CD4-positive, alpha-beta T cell treated with Interleukin-2 at 100 ng/mL for 4 hours (primary cell): ENCODE measurements around the gene PLPPR1.

ENCODE experiments used
- DNase-seq: peaks from one replicate; pipeline ENCODE4 v3.0.0-alpha.2; 2020; ENCODE audit warnings: low spot score

Gene PLPPR1

DNA sequence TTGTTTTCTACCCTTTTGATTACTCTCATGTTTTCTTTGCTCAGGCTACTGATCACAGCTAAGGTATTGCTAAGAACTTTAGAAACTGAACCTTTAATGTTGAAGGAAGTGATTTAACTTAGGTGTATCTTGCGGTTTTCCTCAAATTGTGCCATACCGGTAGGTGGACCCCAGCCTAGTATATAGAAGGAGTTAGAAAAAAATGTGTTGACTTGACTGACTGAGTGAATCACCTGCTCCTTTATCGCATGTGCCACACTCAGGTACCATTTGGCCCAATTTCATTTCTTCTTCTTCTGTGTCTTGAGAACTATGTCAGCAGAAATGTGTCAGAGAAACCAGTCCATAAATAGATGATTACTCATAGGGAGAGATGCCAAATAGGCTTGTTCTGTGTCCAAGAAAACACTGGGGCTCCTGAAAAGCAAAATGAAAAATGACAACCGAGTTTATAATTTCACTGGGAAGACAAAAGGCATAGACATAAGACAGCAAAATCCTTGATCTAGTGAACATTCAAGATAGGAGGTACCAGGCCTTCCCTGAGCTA is 19.4 kb downstream of the PLPPR1 start:
- no peak for DNase-seq

DNA sequence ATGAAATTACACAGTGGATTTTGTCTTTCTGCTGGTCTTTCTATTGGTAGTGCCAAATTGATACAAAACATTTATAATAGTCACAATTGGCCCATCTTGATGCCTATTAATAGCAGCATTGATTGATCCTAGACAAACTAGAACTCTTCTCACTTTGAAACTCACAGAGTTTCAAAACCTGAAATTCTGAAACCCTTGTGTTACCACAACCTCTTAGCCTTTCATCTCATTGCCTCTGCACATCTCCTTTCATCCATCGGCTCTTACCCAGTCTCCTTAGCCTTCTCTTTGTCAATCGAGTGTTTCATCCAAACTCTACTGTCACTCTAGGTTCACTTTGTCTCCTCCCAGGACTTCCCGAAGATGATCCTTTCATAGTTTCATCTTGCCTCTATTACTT is 22.1 kb downstream of the PLPPR1 start:
- no peak for DNase-seq

DNA sequence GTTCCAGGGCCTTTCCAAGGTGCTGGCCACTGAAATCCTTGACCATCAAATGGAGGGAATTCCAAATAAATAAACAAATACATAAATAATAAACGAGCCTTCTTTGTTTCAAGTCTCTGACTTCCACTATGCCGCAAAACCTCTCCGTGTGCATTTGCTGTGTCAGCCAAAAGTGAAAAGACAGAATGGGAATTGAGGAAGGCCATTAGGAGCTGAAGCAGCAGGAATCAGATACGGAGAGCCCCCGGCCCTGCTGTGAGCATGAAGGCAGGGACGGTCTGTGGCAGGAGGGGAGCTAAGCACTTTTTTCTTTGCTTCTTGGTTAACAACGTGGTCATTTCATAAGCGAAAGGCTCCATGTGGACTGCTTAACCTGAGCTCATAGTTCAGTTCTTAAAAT is 26.1 kb downstream of the PLPPR1 start:
- no peak for DNase-seq

DNA sequence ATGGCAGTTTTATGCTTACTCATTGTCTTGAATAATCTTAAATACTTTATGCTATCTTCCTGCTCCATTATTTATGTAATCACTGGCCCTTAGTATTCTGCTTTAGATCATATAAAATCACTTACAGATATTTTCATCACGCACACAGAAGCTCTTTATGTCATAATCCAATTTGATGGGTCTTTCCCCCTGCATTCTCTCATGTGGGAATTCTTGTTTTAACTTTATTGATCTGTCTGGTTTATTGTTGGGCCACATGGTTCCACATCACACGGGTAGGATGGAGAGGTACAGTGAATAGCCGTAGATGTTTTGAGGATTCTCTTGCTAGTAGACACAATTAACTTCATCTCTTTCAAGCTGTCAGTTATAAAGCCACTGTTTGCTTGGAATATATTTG is 27.0 kb downstream of the PLPPR1 start:
- DNase-seq = no peak

DNA sequence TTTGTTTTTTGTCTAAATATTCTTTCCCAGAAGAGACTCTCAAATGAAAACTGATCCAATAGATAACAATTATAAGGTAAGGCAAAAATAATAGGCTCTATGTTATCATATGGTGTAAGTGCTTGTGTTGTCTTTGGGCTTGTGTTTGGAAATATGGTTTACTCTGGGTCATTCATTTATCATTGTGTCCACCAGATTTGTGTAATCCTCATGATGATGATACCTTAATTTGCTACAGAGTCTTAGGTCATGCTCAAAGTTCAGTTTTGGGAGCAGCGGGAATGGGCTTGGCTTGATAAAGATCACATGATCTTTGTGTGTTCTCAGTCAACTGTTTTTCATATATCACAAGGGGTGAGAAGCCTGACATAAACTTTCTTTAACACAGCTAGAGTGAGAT is 34.2 kb downstream of the PLPPR1 start:
- no peak for DNase-seq

DNA sequence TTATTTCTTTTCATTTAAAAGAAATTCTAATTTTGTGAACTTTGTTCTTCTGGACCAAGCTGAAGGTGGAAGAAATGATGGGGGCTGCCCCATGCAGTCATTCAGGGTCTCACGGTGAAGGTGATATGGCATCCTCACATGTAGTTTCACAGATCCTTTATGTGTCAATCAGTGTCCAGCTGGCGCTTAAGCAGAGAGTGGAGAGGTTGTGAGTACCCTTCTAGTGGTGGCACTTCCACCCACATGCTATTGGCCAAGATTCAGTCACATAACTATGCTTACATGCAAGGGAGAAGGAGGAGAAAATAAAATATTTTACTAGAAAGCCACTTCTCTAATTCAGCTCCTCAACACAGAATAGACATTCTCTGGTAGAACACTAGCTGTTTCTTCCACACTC is 34.7 kb downstream of the PLPPR1 start:
- no peak for DNase-seq

DNA sequence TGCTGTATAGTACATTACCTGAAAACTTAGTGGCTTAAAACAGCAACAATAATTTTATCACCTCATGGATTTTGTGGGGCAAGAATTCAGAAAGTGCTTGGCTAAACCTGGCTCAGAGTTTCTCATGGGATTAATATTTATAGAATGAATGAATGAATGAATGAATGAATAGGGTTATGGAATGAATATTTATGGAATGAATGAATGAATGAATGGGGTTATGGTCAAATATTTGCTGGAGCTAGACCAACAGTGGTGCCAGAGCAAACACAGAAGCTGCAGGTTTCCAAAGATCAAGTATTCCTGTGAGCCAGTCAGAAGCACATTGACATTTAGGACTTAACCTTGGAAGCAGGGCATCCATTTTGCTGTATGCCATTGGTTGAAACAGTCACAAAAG is 35.7 kb downstream of the PLPPR1 start:
- DNase-seq = no peak

DNA sequence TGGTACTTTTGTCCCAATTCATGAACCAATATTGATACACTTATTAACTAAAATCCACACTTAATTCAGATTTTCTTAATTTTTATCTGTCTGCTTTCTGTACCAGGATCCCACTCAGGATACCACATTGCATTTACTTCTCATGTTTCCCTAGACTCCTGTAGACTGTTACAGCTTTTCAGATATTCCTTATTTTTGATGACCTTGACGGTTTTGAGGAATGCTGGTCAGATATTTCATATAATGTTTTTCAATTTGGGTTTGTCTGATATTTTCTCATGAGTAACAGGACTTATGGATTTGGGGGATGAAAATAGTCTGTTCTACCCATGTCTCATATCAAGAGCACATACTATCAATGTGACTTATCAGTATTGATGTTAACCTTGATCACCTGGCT is 37.4 kb downstream of the PLPPR1 start:
- no peak for DNase-seq

DNA sequence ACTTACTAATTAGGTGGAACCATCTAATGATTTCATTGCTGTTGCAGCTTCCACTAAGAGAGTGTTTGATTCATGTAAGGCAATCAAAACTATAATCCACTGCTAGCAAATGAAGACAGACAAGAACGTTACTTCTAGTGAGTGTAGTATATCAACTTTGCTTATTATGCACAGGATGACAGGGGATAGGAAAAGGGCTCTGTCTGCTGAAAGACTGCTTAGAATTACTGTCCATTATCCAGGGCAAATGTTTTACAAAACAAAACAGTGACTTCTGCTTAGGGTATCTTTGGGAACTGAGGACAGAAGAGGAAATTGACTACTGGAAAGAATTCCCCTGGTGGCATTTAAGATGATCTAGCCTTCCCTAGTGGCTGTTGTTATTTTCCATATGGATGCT is 40.2 kb downstream of the PLPPR1 start:
- no peak for DNase-seq

DNA sequence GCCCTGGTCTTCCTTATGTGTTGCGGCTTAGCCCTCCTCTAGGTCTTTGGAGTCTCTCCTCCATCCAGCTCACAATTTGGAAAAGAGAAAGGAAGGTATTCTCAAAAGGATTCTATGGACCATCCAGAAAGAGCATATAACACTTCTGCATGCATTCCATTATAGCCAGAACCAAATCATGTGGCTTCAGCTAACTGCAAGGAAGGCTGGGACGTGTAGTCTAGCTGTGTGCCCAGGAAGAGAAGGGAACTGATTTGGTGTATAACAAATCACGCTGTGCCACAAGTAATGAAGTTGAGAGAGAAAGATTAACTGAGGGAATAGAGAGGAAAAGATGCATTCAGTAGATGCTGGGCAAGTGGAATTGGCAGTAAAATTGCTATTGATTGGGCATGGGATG is 43.7 kb downstream of the PLPPR1 start:
- DNase-seq = no peak

DNA sequence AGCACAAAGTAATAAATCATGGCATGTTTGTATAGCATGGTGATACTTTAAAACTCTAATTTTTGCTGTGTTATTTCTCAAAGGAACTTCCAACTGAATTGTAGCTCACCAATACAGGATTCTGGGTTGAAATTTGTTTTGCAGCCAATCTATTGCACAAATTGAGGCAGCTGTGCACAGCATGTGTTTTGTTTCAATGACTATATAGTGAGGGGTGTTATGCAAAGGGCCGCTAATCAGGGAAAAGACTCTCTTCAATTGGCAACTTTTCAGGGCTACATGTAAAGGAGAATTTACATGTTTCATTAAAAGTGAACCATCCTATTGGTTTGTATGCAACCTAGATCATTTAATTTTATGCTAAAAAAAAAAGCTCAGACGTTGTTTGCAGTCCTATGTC is 44.6 kb downstream of the PLPPR1 start:
- DNase-seq = no peak

DNA sequence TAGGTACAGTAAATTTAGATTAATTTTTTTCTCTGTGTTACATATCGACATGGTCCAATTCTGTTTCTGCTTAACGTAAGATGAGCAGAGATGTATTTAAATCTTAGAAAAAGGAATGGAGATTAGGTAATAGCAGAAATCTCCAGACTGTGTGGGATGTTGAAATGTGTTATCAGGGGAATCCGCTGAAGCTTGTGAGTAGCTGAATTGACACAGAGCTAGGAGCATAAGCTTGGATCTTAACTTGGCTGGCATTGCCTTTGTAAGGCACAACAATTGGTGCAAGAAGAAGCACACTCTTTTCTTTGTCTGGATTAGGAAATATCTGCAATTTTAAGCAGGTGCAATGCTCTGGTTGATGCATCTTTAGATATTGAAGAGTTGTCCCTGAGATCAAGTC is 53.1 kb downstream of the PLPPR1 start:
- no peak for DNase-seq

DNA sequence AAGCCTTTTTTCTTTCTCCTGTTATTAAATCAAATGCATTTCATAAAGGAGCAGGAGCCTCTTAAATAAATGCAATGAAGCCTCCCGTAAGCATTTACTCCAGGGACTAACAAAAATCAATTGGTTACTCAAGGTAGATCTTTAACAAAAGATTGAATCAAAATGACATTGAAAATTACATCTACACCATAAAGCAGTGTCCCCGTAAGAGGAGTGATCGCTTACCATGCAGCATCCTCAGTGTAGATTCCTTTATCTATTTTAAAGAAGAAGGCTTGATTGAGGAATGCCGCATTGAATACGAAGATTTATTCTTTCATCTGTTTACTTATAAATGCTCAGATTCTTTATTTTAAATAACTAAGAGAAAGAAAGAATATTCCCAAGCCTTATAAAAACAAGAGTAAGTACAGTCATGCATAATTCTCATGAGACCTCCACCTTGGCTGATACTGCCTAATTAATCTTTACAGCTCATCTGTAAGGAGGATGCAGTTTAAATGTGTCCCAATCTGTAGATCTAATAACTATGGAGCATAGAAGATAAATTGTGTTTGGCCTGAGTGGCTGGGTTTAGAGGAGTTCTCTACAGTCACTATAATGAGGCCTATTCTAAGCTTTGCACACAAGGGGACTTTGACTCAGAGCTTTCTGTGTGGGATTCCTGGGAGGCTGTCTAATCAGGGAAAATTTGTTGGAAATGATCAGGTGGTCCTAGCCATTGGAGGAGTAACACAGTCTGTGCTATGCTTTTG is 55.1 kb downstream of the PLPPR1 start:
- DNase-seq = no peak

DNA sequence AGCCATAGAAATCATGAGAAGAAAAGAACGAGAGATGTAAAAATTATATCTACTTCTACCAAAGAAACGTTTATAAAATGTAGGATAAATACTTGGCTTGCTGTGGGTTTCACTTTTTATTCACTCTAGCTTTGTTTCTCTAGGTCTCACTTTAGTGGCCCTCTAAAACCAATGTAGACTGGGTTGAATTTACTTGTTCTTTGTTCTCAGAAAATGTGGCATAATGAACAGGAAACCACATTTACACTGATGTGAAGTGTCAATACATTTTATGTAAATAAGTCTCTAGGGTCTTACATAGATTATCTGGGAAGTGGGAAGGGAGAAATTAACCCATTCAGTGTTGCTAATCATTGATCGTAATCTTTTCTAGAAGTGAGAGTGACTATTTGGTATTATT is 58.9 kb downstream of the PLPPR1 start:
- DNase-seq = no peak

DNA sequence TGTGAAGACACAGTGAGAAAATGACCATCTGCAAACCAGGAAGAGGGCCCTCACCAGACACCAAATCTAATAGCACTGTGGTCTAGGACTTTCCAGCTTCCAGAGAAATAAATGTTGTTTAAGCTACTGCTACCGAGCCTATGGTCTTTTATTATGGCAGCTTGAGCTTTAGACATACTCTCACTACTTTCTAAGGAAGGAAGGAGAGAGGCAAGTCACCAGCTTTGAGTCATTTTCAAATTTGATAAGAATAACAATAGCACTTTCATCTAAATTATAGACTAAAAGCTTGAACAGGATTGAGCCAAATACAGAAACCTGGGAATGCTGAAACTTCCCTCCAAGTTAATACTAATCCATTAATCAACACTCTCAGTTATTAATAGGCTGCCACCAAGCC is 64.4 kb downstream of the PLPPR1 start:
- no peak for DNase-seq

DNA sequence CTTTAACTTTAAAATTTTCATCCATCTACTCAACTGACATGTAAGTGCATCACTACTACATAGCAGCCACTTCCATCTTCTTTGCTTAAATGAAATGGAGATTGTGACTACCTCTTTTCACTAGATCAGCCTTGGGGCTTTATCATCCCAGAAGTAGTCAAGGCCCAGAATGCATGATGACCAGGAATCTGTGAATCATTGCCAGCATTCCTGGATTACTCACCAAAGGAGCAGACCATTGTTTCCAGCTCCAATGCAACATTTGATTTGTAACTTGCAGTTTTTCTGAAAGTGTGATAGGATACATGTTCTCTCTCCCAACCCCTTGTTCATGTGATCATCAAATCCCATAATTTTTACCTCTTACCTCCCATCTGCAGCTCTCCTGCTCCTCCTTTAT is 65.1 kb downstream of the PLPPR1 start:
- no peak for DNase-seq

DNA sequence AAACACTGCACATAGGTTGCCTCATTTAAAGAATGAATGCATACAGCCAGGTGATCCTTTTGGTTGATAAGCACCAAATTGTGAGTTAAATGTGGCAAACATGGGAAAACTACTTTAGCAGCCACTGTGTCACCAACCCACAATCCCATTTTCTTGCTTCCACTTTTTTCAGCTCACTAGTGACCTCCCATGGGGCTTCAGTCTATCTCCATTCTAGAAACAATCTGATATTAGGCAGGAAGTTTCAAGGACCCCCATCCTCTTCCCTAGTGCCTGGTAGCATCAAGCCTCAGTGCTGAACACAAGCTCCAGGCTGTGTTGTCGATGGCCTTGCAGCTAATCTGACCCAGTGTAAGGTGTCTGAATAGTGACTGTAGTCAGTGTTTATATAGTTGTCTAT is 66.2 kb downstream of the PLPPR1 start:
- no peak for DNase-seq

DNA sequence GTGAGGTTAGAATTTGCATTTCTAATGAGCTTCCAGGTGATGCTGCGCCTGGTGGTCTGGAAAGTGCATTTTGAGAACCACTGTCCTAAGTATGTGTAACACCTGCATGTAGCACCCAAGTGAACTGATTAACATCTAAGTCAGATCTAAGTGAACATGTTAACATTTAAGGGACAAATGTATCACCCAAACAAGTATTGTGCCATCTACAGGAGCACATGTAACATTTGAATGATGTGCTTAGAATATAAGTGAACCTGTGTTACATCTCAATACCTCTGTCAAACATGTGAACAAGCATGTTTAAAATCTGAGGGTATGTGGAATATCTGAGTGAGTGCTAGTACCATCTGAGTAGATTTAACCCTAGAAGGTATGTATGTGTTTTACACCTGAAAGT is 68.7 kb downstream of the PLPPR1 start:
- no peak for DNase-seq

DNA sequence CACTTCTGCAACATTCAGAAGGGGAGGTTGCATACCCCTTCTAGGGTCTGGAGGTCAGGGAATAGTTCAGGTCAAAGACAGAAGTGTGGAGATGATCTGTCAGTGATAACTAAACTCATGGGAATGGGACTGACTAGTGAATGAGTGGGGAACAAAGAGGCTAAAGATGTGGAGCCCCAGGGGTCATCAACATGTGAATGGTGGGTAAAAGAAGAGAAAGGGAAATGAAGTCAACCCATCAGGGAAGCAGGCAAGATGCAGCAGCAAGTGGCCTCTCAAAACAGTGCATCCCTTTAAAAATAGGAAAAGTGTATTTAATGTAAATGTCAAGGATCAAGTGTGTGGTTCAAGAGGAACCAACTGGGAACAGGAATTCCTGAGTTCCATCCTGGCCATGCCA is 69.9 kb downstream of the PLPPR1 start:
- no peak for DNase-seq

DNA sequence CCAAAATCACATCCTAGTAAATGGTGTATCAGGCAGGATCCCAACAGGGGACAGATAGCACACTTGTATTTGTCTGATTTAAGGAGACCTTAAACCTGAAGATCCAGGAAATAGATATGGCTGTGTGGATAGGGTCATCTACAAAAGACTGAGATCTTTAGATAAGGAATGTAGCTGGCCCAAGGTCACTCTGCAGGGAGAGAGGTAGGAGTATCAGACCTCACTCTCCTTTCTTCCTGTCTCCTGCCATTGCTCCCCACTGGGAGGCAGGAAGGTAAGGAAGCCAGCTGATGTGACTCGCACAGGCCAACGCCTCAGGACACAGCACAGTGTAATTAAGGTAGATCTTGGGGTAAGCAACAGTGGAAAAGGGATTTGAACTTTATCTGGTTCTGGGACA is 85.8 kb downstream of the PLPPR1 start:
- no peak for DNase-seq

DNA sequence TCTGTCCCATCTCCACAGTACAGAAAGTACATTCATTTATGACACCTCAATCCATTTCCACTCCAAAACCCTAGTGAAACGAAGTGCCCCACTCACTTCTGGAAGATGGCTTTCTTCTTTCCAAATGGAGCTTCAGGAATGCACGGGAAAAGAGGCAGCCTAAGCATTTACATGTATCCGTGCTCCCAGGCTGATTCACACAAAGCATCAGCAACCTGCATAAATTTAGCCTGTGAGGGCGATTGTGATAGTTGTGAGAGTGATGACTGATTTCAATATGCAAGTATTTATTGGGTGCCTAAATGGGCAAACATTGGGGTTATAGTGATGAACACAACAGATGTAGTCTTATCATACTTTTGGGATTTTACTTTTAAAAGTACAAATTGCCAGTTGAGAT is 86.6 kb downstream of the PLPPR1 start:
- no peak for DNase-seq

DNA sequence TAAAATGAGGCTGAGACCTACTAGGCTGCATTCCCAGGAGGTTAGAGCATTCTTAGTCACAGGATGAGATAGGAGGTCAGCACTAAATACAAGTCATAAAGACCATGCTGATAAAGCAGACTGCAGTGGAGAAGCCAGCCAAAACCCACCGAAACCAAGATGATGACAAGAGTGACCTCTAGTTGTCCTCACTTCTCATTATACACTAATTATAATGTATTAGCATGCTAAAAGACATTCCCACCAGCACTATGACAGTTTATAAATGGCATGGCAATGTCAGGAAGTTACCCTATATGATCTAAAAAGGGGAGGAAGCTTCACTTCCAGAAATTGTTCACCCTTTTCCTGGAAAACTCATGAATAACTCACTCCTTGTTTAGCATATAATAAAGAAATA is 88.6 kb downstream of the PLPPR1 start:
- DNase-seq = no peak

DNA sequence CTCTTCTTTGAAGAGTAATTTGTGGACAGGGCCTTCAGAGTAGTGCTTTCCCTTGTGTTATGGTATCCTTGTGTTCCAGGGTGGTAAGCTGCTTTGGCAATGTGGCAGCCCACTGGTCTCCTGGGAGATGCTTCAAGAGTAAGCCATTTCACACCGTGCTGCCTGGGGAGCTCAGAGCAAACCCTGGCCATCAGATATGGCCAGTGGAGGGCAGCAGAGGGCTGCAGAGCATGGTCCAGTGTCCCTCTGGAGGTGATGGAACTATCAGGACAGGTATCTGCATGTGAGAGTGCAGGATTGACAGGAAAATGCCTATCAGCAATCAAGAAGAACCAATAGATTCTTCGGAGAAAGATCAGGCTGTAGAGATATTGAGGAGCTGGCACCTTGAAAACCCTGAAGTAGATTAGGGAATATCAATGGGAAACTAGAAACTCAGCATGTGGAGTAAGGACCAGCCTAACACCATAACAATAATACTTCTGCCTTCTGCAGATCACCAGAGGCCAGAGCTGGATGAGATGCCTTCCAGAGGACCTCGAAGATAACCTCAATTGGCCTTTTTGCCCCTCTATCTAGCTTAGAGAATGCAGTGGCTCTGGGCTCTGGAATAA is 90.8 kb downstream of the PLPPR1 start:
- no peak for DNase-seq

DNA sequence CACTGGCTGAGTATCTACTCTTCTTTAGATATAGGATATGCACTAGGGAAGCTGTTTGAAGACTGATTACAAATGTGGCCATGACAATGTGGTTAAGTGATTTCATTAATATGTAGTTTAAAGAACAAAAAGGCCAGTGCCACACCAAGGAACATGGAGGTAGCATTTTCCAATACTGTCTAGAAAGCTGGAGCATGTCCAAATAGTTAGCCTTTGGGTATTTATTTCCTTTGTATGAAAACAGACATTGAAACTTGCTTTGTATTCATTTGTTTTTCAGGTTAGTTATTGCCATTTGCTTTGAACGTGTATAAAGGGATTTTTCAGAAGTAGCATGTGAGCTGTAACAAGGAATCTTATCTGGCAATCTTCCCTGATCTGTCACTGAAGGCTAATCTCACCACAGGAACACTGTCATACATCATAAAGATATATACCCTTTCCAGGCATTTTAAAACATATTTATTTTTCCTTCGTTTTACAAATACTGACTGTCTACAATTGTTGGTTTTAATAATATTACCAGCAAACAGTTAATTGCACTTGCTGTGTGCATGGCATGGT is 93.4 kb downstream of the PLPPR1 start:
- no peak for DNase-seq
